HEK293 (cell line): ENCODE results near the gene DPYSL4.

Experiments
- CTCF ChIA-PET: fragments of 350-600 bp; formaldehyde crosslinking; extraction: SDS; loops from one replicate; lab custom pipeline; 2021; ENCODE audit warnings: antibody characterized with exemption; lab: Yijun Ruan, JAX
- POLR2A ChIA-PET: fragments of 300-600 bp; formaldehyde crosslinking; extraction: SDS; loops from one replicate; lab custom pipeline; 2020; ENCODE audit warnings: antibody characterized with exemption, inconsistent platforms; lab: Yijun Ruan, JAX
- H3K27ac ChIP-seq: fragments of 200-500 bp; sonication (Bioruptor generic); 2 replicates; pipeline ENCODE4 v1.5.1; 2014; ENCODE audit warnings: low read depth, low read length, control low read depth, inconsistent platforms; ENCODE audit errors: extremely low read depth
- H3K36me3 ChIP-seq, 2 experiments: fragments of 200-500 bp in 1 of 2; sonication (Bioruptor generic) in 1 of 2; 1 replicate in 1 of 2; 2 replicates in 1 of 2; pipeline ENCODE4 v1.5.1; 2014 to 2017; ENCODE audit warnings: inconsistent platforms in 2 of 2, low read length in 2 of 2; ENCODE audit not compliant: control insufficient read depth in 2 of 2, insufficient read depth in 1 of 2
- H3K4me1 ChIP-seq: fragments of 200-500 bp; sonication (Bioruptor generic); 2 replicates; pipeline ENCODE4 v1.5.1; 2014; ENCODE audit warnings: mild to moderate bottlenecking, low read length, inconsistent platforms; ENCODE audit not compliant: control insufficient read depth, insufficient read depth
- H3K4me3 ChIP-seq: 2 replicates; pipeline ENCODE4 v1.5.1; 2011; ENCODE audit warnings: low read depth, mild to moderate bottlenecking, control low read depth, low read length, moderate library complexity
- H3K9me3 ChIP-seq: fragments of 200-500 bp; sonication (Bioruptor generic); 2 replicates; pipeline ENCODE4 v1.5.1; 2014; ENCODE audit warnings: low read depth, low read length, inconsistent platforms; ENCODE audit not compliant: control insufficient read depth, insufficient read depth
- BCL11B ChIP-seq: fragments of 450-650 bp; formaldehyde crosslinking; IDR thresholded peaks from 2 replicates; pipeline ENCODE4 v1.5.1; 2016; ENCODE audit warnings: low read depth, missing biosample characterization, missing genetic modification characterization
- GLIS2 ChIP-seq: fragments of 450-650 bp; formaldehyde crosslinking; IDR thresholded peaks from 2 replicates; pipeline ENCODE4 v1.5.1; 2016; ENCODE audit warnings: missing biosample characterization, missing genetic modification characterization
- KLF16 ChIP-seq: fragments of 450-650 bp; formaldehyde crosslinking; IDR thresholded peaks from 2 replicates; pipeline ENCODE4 v1.5.1; 2017; ENCODE audit warnings: missing biosample characterization, missing genetic modification characterization
- KLF7 ChIP-seq: fragments of 450-650 bp; formaldehyde crosslinking; IDR thresholded peaks from 2 replicates; pipeline ENCODE4 v1.5.1; 2016; ENCODE audit warnings: missing biosample characterization, missing genetic modification characterization, borderline replicate concordance
- ZBTB20 ChIP-seq: fragments of 450-650 bp; formaldehyde crosslinking; IDR thresholded peaks from 2 replicates; pipeline ENCODE4 v1.5.1; 2016; ENCODE audit warnings: missing biosample characterization, missing genetic modification characterization
- ZNF112 ChIP-seq: fragments of 450-650 bp; formaldehyde crosslinking; IDR thresholded peaks from 2 replicates; pipeline ENCODE4 v1.5.0; 2017; ENCODE audit warnings: missing biosample characterization, missing genetic modification characterization
- ZNF202 ChIP-seq: fragments of 450-650 bp; formaldehyde crosslinking; IDR thresholded peaks from 2 replicates; pipeline ENCODE4 v1.5.1; 2016; ENCODE audit warnings: missing biosample characterization, missing genetic modification characterization, borderline replicate concordance
- ZNF426 ChIP-seq: fragments of 450-650 bp; formaldehyde crosslinking; IDR thresholded peaks from 2 replicates; pipeline ENCODE4 v1.5.1; 2017; ENCODE audit warnings: missing biosample characterization, missing genetic modification characterization, mild to moderate bottlenecking, inconsistent platforms, moderate library complexity
- ZNF501 ChIP-seq: fragments of 450-650 bp; formaldehyde crosslinking; IDR thresholded peaks from 2 replicates; pipeline ENCODE4 v1.5.1; 2016; ENCODE audit warnings: missing biosample characterization, missing genetic modification characterization
- ZNF585B ChIP-seq: fragments of 450-650 bp; formaldehyde crosslinking; IDR thresholded peaks from 2 replicates; pipeline ENCODE4 v1.5.1; 2016; ENCODE audit warnings: missing biosample characterization, missing genetic modification characterization
- ZNF623 ChIP-seq: fragments of 450-650 bp; formaldehyde crosslinking; IDR thresholded peaks from 2 replicates; pipeline ENCODE4 v1.5.1; 2016; ENCODE audit warnings: missing biosample characterization, missing genetic modification characterization
- ZNF707 ChIP-seq: fragments of 450-650 bp; formaldehyde crosslinking; IDR thresholded peaks from 2 replicates; pipeline ENCODE4 v1.5.1; 2016; ENCODE audit warnings: missing biosample characterization, missing genetic modification characterization
- ZSCAN30 ChIP-seq: fragments of 450-650 bp; IDR thresholded peaks from 2 replicates; pipeline ENCODE4 v1.5.1; 2018; ENCODE audit warnings: missing biosample characterization, mild to moderate bottlenecking, missing genetic modification characterization, moderate library complexity
- ZSCAN4 ChIP-seq: fragments of 450-650 bp; formaldehyde crosslinking; IDR thresholded peaks from 2 replicates; pipeline ENCODE4 v1.5.1; 2017; ENCODE audit warnings: missing biosample characterization, missing genetic modification characterization
- TF ChIP-seq, protein P1 (sequence below): fragments of 450-650 bp; formaldehyde crosslinking; conservative IDR thresholded peaks from 2 replicates; pipeline ENCODE4 v1.5.1; 2016; ENCODE audit warnings: low read depth, missing biosample characterization, missing genetic modification characterization
- TF ChIP-seq, protein P2 (sequence below): fragments of 450-650 bp; formaldehyde crosslinking; IDR thresholded peaks from 2 replicates; pipeline ENCODE4 v1.5.1; 2017; ENCODE audit warnings: missing biosample characterization, missing genetic modification characterization

The DPYSL4 gene

DNA sequence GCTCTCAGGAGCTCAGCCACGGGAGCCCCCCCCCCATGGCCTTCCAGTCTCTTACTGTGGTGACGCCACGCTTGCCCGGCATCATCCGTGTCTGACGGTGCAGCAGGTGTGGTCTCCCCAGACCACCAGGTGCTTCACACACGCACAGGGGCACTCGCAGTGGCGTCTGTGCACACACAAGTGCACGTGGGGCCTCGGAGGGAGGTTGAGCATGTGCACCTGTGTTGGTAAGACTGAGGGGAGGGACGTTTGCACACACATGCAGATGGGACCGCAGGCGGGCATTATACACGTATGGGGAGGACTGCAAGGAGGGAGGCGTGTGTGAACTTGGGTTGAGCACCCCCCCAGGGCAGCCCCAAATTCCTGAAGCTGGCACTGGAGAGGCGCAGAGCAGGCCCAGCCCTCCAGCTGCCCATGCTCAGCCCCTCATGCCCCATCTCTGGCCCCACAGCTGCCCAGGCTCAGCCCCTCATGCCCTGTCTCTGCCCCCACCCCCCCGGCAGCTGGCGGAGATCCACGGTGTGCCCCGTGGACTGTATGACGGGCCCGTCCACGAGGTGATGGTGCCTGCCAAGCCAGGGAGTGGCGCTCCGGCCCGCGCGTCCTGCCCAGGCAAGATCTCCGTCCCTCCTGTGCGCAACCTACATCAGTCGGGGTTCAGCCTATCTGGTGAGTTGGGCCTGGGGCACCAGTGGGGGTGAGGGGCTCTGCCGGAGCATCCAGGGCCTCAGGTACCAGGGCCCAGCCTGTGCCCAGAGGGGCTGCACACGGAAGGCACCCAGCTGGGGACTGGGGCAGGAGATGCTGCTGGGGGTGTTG is 16.7 kb downstream of the DPYSL4 start:
- TF ChIP-seq ZSCAN30 (tag by site-specific recombination) (no peak), ZNF112 (no peak)
- Histone ChIP-seq H3K4me3 (no peak overlapping the region), H3K9me3 (no peaks in the 10 kb centered on the region), H3K27ac (no peak overlapping the region), H3K36me3 (no peaks in the 10 kb centered on the region), H3K4me1 (no peaks in the 10 kb centered on the region)
- CTCF ChIA-PET, result no interaction called here
- POLR2A ChIA-PET, result no interaction called here

DNA sequence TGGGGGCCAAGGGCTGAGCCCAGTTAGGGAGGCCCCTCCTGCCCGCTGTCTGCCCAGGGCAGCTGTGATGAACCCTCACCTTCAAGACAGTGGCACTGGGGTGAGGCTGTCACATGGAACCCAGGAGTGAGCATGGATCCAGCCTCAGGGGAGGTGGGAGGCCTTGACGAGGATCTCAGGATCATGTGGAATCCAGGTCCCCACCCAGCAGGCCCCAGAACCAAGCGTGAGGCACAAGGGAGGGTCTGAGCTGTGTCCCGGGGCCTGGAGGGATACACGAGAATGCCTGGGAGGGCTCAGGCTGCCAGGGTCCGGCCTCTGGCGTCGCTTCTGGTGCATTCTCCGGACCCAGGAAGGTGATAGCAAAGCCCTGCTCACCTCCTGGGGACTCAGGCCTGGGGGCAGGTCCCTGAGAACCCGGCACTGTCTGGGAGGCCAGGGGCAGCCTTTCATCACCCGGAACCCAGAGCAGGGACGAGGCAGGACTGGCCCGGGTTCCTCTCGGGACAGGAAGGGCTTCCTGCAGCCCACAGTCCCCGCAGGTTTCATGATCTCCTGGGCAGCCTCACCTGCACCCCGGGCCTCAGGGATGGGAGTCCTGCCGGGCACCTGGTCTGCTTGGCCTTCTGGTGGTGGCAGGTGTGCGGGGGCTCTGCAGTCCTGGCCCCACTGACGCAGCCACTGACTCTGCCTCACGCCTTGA is 17.5 kb downstream of the DPYSL4 start:
- ChIA-PET POLR2A (no interaction called here), CTCF (no interaction called here)
- Histone ChIP-seq H3K36me3 (no peaks in the 10 kb centered on the region), H3K4me3 (no peak overlapping the region), H3K27ac (no peak overlapping the region), H3K4me1 (no peaks in the 10 kb centered on the region), H3K9me3 (no peaks in the 10 kb centered on the region)
- TF ChIP-seq, protein P1, sequence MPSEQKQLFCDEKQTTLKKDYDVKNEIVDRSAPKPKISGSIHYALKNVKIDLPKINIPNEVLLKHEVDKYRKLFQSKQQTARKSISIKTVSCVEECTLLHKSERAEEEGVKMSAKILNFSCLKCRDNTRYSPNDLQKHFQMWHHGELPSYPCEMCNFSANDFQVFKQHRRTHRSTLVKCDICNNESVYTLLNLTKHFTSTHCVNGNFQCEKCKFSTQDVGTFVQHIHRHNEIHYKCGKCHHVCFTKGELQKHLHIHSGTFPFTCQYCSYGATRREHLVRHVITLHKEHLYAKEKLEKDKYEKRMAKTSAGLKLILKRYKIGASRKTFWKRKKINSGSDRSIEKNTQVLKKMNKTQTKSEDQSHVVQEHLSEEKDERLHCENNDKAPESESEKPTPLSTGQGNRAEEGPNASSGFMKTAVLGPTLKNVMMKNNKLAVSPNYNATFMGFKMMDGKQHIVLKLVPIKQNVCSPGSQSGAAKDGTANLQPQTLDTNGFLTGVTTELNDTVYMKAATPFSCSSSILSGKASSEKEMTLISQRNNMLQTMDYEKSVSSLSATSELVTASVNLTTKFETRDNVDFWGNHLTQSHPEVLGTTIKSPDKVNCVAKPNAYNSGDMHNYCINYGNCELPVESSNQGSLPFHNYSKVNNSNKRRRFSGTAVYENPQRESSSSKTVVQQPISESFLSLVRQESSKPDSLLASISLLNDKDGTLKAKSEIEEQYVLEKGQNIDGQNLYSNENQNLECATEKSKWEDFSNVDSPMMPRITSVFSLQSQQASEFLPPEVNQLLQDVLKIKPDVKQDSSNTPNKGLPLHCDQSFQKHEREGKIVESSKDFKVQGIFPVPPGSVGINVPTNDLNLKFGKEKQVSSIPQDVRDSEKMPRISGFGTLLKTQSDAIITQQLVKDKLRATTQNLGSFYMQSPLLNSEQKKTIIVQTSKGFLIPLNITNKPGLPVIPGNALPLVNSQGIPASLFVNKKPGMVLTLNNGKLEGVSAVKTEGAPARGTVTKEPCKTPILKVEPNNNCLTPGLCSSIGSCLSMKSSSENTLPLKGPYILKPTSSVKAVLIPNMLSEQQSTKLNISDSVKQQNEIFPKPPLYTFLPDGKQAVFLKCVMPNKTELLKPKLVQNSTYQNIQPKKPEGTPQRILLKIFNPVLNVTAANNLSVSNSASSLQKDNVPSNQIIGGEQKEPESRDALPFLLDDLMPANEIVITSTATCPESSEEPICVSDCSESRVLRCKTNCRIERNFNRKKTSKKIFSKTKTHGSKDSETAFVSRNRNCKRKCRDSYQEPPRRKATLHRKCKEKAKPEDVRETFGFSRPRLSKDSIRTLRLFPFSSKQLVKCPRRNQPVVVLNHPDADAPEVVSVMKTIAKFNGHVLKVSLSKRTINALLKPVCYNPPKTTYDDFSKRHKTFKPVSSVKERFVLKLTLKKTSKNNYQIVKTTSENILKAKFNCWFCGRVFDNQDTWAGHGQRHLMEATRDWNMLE (tag by site-specific recombination), result no peak
- no peak for TF ChIP-seq BCL11B (tag by site-specific recombination)
- TF ChIP-seq ZNF202, result no peak
- no peak for TF ChIP-seq ZNF501 (tag by site-specific recombination)
- TF ChIP-seq ZNF623 (tag by site-specific recombination), result no peak
- TF ChIP-seq ZBTB20 (tag by site-specific recombination), result peak; percentile 48; the same call in 1 of the 2 replicates
- TF ChIP-seq KLF7, result no peak
- TF ChIP-seq ZNF426 (tag by site-specific recombination), result no peak
- TF ChIP-seq GLIS2 (tag by site-specific recombination), result peak; percentile 34; the same call in 1 of the 2 replicates

DNA sequence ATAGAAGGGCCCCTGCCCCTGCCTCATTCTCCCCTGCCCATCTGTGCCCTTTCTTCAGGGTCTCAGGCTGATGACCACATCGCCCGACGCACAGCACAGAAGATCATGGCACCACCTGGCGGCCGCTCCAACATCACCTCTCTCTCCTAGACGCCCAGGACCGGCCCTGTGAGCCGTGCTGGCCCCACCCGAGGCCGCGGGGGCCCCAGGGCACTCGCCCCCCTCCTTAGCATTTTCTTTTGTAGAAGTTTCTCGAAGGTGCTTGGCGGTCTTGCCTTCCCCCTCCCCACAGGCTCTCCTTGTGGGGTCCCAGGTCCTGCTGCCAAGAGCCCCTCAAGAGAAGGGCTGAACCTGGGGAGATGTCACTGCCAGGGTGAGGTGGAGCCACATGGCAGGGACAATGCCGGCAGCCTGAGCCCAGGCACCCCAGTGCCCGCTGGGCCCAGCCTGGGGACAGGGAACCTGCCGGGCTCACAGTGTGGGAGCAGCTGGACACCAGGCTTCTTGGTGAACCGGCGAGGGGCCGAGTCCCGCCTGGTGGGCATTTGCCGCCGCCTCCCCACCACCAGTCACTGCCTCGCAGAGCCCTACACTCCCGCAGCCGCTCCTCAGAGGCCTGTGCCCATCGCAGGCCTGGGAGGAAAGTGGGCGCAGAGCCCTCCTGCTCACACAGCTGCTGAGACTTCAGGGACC is 18.2 kb downstream of the DPYSL4 start:
- H3K4me3 ChIP-seq, result no peak overlapping the region
- no peaks in the 10 kb centered on the region for H3K36me3 ChIP-seq
- H3K9me3 ChIP-seq, result no peaks in the 10 kb centered on the region
- no peaks in the 10 kb centered on the region for H3K4me1 ChIP-seq
- ChIA-PET CTCF (no interaction called here), POLR2A (no interaction called here)
- H3K27ac ChIP-seq, result no peak overlapping the region
- TF ChIP-seq ZNF585B (tag by site-specific recombination), result no peak
- TF ChIP-seq, protein P1 (tag by site-specific recombination), result no peak
- no peak for TF ChIP-seq ZNF707 (tag by site-specific recombination)
- TF ChIP-seq, protein P2, sequence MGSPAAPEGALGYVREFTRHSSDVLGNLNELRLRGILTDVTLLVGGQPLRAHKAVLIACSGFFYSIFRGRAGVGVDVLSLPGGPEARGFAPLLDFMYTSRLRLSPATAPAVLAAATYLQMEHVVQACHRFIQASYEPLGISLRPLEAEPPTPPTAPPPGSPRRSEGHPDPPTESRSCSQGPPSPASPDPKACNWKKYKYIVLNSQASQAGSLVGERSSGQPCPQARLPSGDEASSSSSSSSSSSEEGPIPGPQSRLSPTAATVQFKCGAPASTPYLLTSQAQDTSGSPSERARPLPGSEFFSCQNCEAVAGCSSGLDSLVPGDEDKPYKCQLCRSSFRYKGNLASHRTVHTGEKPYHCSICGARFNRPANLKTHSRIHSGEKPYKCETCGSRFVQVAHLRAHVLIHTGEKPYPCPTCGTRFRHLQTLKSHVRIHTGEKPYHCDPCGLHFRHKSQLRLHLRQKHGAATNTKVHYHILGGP (tag by site-specific recombination), result no peak
- TF ChIP-seq ZSCAN4 (tag by site-specific recombination), result no peak
- TF ChIP-seq KLF16, result no peak
